Neural progenitor cell (in vitro differentiated cells): ENCODE measurements around the gene PACSIN2. TPM values are rescaled to one million over a fixed set of nuclear protein-coding genes. Genes with fewer than 3 reads are reported as not detected.

Experiments
- DNase-seq: peaks from one replicate; pipeline ENCODE4 v3.0.0-alpha.2; 2016; ENCODE audit warnings: low spot score
- H2AFZ ChIP-seq: fragments of 200-600 bp; sonication (generic); replicated peaks from 2 replicates; pipeline ENCODE4 v1.6.1; 2016; ENCODE audit warnings: antibody characterized with exemption
- H3F3A ChIP-seq: fragments of 200-600 bp; sonication (generic); 2 replicates; pipeline ENCODE4 v1.6.1; 2016; ENCODE audit warnings: antibody characterized with exemption, low read depth
- H3K27ac ChIP-seq: fragments of 200-600 bp; sonication (generic); 2 replicates; pipeline ENCODE4 v1.5.1; 2016; ENCODE audit warnings: mild to moderate bottlenecking
- H3K27me3 ChIP-seq: fragments of 200-600 bp; sonication (generic); 2 replicates; pipeline ENCODE4 v1.6.1; 2016; ENCODE audit warnings: mild to moderate bottlenecking, moderate library complexity
- H3K36me3 ChIP-seq: fragments of 200-600 bp; sonication (generic); 2 replicates; pipeline ENCODE4 v1.5.1; 2016
- H3K4me1 ChIP-seq: fragments of 200-600 bp; sonication (generic); 2 replicates; pipeline ENCODE4 v1.6.1; 2016; ENCODE audit warnings: mixed run types
- H3K4me2 ChIP-seq: fragments of 200-600 bp; sonication (generic); 2 replicates; pipeline ENCODE4 v1.6.1; 2016
- H3K4me3 ChIP-seq: fragments of 200-600 bp; sonication (generic); 2 replicates; pipeline ENCODE4 v1.5.1; 2016
- H3K79me2 ChIP-seq: fragments of 200-600 bp; sonication (generic); 2 replicates; pipeline ENCODE4 v1.6.1; 2016; ENCODE audit warnings: low read depth
- H3K9ac ChIP-seq: fragments of 200-600 bp; sonication (generic); 2 replicates; pipeline ENCODE4 v1.6.1; 2016
- H3K9me3 ChIP-seq: fragments of 200-600 bp; sonication (generic); 2 replicates; pipeline ENCODE4 v1.5.1; 2016; ENCODE audit warnings: low read depth
- H4K20me1 ChIP-seq: fragments of 200-600 bp; sonication (generic); 2 replicates; pipeline ENCODE4 v1.6.1; 2016; ENCODE audit warnings: low read depth
- H3K27ac Mint-ChIP-seq: 3 replicates; pipeline ENCODE4 v1.8.0; 2021; ENCODE audit warnings: mixed read lengths
- H3K27me3 Mint-ChIP-seq: 2 replicates; pipeline ENCODE4 v1.8.0; 2022; ENCODE audit warnings: low read depth, mild to moderate bottlenecking, inconsistent platforms, moderate library complexity, mixed read lengths; ENCODE audit not compliant: insufficient read depth
- H3K36me3 Mint-ChIP-seq: 3 replicates; pipeline ENCODE4 v1.8.0; 2021; ENCODE audit warnings: mixed read lengths
- H3K4me1 Mint-ChIP-seq: 3 replicates; pipeline ENCODE4 v1.8.0; 2021; ENCODE audit warnings: mixed read lengths
- H3K4me3 Mint-ChIP-seq: 3 replicates; pipeline ENCODE4 v1.8.0; 2021; ENCODE audit warnings: mild to moderate bottlenecking, moderate library complexity, mixed read lengths
- H3K9me3 Mint-ChIP-seq: 3 replicates; pipeline ENCODE4 v1.8.0; 2020; ENCODE audit warnings: mixed read lengths
- EZH2 ChIP-seq: fragments of 200-600 bp; sonication (generic); IDR thresholded peaks from 2 replicates; pipeline ENCODE4 v1.6.1; 2017; ENCODE audit warnings: antibody characterized with exemption, mild to moderate bottlenecking, moderate library complexity
- EZH2phosphoT487 ChIP-seq: fragments of 200-600 bp; sonication (generic); IDR thresholded peaks from 2 replicates; pipeline ENCODE4 v1.6.1; 2017; ENCODE audit warnings: antibody characterized with exemption
- total RNA-seq: library from RNA; depleted of rRNA; stranded (reverse); fragments of >200 nt; gene quantifications from 2 replicates; pipeline ENCODE4 v1.2.3, GENCODE V29; 2015; ENCODE audit warnings: low replicate concordance
- TF ChIP-seq, protein P1 (sequence below): fragments of 200-600 bp; sonication (generic); IDR thresholded peaks from 2 replicates; pipeline ENCODE4 v1.5.1; 2017; ENCODE audit warnings: antibody characterized with exemption, mild to moderate bottlenecking

The PACSIN2 gene
- total RNA-seq, 1 donor from 2014 or later: 38.1 TPM

DNA sequence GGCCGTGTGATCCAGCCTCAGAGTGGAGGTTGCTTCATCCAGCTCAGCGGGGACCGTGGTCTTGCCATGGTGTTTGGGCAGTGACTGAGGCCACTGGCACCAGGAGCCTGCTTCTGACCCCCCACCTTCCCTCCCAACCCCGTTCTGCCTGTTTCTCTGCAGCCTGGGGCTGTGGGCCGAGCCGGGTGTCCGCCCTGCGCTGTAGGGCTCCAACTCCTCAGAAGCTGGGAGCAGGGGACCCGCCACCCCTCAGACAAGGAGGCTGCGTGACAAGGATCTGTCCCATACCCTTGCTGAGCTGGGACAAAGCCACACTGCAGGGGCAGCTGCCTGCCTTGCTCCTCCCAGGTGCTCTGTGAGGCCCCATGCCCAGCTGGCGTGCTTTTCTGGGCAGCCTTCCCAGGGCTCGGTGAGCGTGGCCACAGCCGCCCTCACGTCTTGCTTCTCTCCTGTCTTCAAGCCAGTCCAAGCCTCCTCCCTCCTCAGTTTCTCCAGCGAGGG lies 146.1 kb downstream of the PACSIN2 start:
- no peak overlapping the region for H3K4me2 ChIP-seq
- Mint-ChIP-seq H3K27ac (no peak overlapping the region), H3K4me3 (no peak overlapping the region), H3K27me3 (peaks cover 2% of the 10 kb centered on the region), H3K36me3 (peaks cover 3% of the 10 kb centered on the region), H3K4me1 (no peaks in the 10 kb centered on the region), H3K9me3 (no peaks in the 10 kb centered on the region)
- H3K27ac ChIP-seq: no peak overlapping the region
- no peaks in the 10 kb centered on the region for H3K27me3 ChIP-seq
- H4K20me1 ChIP-seq: no peaks in the 10 kb centered on the region
- H3K9ac ChIP-seq: no peak overlapping the region
- H3K4me1 ChIP-seq: no peaks in the 10 kb centered on the region
- no peak overlapping the region for H3K4me3 ChIP-seq
- no peaks in the 10 kb centered on the region for H3K36me3 ChIP-seq
- DNase-seq: no peak
- no peaks in the 10 kb centered on the region for H3K79me2 ChIP-seq
- H3F3A ChIP-seq: no peaks in the 10 kb centered on the region
- TF ChIP-seq, protein P1, sequence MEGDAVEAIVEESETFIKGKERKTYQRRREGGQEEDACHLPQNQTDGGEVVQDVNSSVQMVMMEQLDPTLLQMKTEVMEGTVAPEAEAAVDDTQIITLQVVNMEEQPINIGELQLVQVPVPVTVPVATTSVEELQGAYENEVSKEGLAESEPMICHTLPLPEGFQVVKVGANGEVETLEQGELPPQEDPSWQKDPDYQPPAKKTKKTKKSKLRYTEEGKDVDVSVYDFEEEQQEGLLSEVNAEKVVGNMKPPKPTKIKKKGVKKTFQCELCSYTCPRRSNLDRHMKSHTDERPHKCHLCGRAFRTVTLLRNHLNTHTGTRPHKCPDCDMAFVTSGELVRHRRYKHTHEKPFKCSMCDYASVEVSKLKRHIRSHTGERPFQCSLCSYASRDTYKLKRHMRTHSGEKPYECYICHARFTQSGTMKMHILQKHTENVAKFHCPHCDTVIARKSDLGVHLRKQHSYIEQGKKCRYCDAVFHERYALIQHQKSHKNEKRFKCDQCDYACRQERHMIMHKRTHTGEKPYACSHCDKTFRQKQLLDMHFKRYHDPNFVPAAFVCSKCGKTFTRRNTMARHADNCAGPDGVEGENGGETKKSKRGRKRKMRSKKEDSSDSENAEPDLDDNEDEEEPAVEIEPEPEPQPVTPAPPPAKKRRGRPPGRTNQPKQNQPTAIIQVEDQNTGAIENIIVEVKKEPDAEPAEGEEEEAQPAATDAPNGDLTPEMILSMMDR: no peak
- TF ChIP-seq EZH2: no peak
- no peak overlapping the region for H2AFZ ChIP-seq
- no peaks in the 10 kb centered on the region for H3K9me3 ChIP-seq

DNA sequence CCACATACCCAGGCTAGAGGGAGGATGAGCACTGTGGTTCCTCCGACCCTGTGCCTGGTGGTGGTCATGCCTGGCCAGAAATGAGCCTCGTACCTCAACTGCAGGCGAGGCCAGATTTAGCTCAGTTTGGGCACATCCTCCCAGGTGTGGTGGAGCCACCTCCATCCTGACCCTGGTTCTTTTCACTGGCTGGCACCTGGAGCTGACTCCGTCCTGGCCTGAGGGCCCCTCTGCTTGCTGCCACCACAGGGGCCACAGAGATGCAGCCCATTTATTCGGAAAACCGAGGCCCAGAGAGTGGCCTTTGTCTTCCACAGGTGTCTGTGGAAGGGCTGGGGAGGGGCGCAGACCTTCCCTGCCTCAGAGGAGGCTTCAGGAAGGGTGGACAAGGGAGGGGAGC lies 148.8 kb downstream of the PACSIN2 start:
- H3K9me3 ChIP-seq: no peaks in the 10 kb centered on the region
- TF ChIP-seq EZH2: no peak
- no peak for TF ChIP-seq EZH2phosphoT487
- TF ChIP-seq, protein P1: no peak
- no peaks in the 10 kb centered on the region for H3K79me2 ChIP-seq
- no peaks in the 10 kb centered on the region for H4K20me1 ChIP-seq
- Mint-ChIP-seq H3K27me3 (no peaks in the 10 kb centered on the region), H3K27ac (no peak overlapping the region), H3K4me3 (no peak overlapping the region), H3K4me1 (peaks cover 6% of the 10 kb centered on the region), H3K36me3 (peaks cover 5% of the 10 kb centered on the region), H3K9me3 (no peaks in the 10 kb centered on the region)
- H3K36me3 ChIP-seq: no peaks in the 10 kb centered on the region
- H3K27ac ChIP-seq: no peak overlapping the region
- no peaks in the 10 kb centered on the region for H3K4me1 ChIP-seq
- H3K4me2 ChIP-seq: no peak overlapping the region
- H3K9ac ChIP-seq: no peak overlapping the region
- H2AFZ ChIP-seq: no peak overlapping the region
- no peaks in the 10 kb centered on the region for H3F3A ChIP-seq
- no peak overlapping the region for H3K4me3 ChIP-seq
- no peak for DNase-seq
- no peaks in the 10 kb centered on the region for H3K27me3 ChIP-seq

GRCh38 chr22:42865536-42865935 lies 149.4 kb downstream of the PACSIN2 start:
- Histone ChIP-seq H3K9me3 (no peaks in the 10 kb centered on the region), H3F3A (no peaks in the 10 kb centered on the region), H3K79me2 (no peaks in the 10 kb centered on the region), H3K4me3 (no peak overlapping the region), H4K20me1 (no peaks in the 10 kb centered on the region), H2AFZ (no peak overlapping the region), H3K4me1 (no peaks in the 10 kb centered on the region), H3K36me3 (no peaks in the 10 kb centered on the region), H3K27me3 (no peaks in the 10 kb centered on the region), H3K27ac (no peak overlapping the region), H3K4me2 (no peak overlapping the region), H3K9ac (no peak overlapping the region)
- H3K9me3 Mint-ChIP-seq: no peaks in the 10 kb centered on the region
- H3K36me3 Mint-ChIP-seq: peaks cover 2% of the 10 kb centered on the region
- no peak for TF ChIP-seq EZH2
- TF ChIP-seq, protein P1: no peak
- no peak for TF ChIP-seq EZH2phosphoT487
- no peaks in the 10 kb centered on the region for H3K27me3 Mint-ChIP-seq
- H3K4me1 Mint-ChIP-seq: peaks cover 6% of the 10 kb centered on the region
- H3K4me3 Mint-ChIP-seq: no peak overlapping the region
- H3K27ac Mint-ChIP-seq: no peak overlapping the region
- no peak for DNase-seq
